CD4-positive, alpha-beta T cell (primary cell): ENCODE data around the gene METAP1D. TPM values are rescaled to one million over a fixed set of nuclear protein-coding genes. Genes with fewer than 3 reads are reported as not detected.

Source experiments
- ATAC-seq: fragments of 200-7000 bp; cut with Tn5 transposase; one replicate; pipeline ENCODE4 v1.10.0; 2022; ENCODE audit warnings: mild to moderate bottlenecking; ENCODE audit not compliant: poor library complexity
- CTCF ChIA-PET: fragments of 350-600 bp; sonication (Branson Sonifier 250); formaldehyde crosslinking; loops from one replicate; lab custom pipeline; 2021; ENCODE audit warnings: antibody characterized with exemption, inconsistent platforms; lab: Charles Lee
- POLR2A ChIA-PET: fragments of 350-600 bp; sonication (Branson Sonifier 250); formaldehyde crosslinking; loops from one replicate; lab custom pipeline; 2021; ENCODE audit warnings: antibody characterized with exemption, inconsistent platforms; lab: Charles Lee
- DNase-seq, 14 experiments: peaks; one replicate each; pipeline ENCODE4 v3.0.0-alpha.2; 2013 to 2020; ENCODE audit warnings: mixed read lengths in 2 of 14
- H3K27ac ChIP-seq, 2 donors: one replicate each; pipeline versions ENCODE4 v1.5.1 to v1.7.0; 2013; ENCODE audit warnings: low read length in 2 of 2, low read depth in 1 of 2, mild to moderate bottlenecking in 1 of 2
- H3K27me3 ChIP-seq, 2 experiments: 1 replicate in 1 of 2; 2 replicates in 1 of 2; pipeline versions ENCODE4 v1.6.1 to v1.7.0; 2013; ENCODE audit warnings: low read length in 2 of 2, control low read depth in 1 of 2, mild to moderate bottlenecking in 1 of 2, moderate library complexity in 1 of 2; ENCODE audit not compliant: insufficient read depth in 2 of 2, control insufficient read depth in 1 of 2
- H3K36me3 ChIP-seq: one replicate; pipeline ENCODE4 v1.6.1; 2013; ENCODE audit warnings: low read length, control low read depth; ENCODE audit not compliant: insufficient read depth
- H3K4me1 ChIP-seq: one replicate; pipeline ENCODE4 v1.6.1; 2013; ENCODE audit warnings: low read length, control low read depth; ENCODE audit not compliant: insufficient read depth
- H3K4me3 ChIP-seq: one replicate; pipeline ENCODE4 v1.5.1; 2013; ENCODE audit warnings: mild to moderate bottlenecking, low read length, moderate library complexity
- H3K9me3 ChIP-seq, 2 experiments: 1 replicate in 1 of 2; 2 replicates in 1 of 2; pipeline versions ENCODE4 v1.6.1 to v1.7.0; 2013; ENCODE audit warnings: low read length in 2 of 2, mild to moderate bottlenecking in 2 of 2, control low read depth in 1 of 2, moderate library complexity in 1 of 2; ENCODE audit not compliant: control insufficient read depth in 1 of 2, insufficient read depth in 1 of 2
- H3K27ac Mint-ChIP-seq: one replicate; pipeline ENCODE4 v1.8.0; 2020; ENCODE audit warnings: mixed read lengths
- H3K27me3 Mint-ChIP-seq: one replicate; pipeline ENCODE4 v1.8.0; 2021; ENCODE audit warnings: mixed read lengths
- H3K36me3 Mint-ChIP-seq: one replicate; pipeline ENCODE4 v1.8.0; 2021; ENCODE audit warnings: low read depth, mixed read lengths
- H3K4me1 Mint-ChIP-seq: one replicate; pipeline ENCODE4 v1.8.0; 2021; ENCODE audit warnings: low read depth, mixed read lengths
- H3K4me3 Mint-ChIP-seq: one replicate; pipeline ENCODE4 v1.8.0; 2020; ENCODE audit warnings: mild to moderate bottlenecking, mixed read lengths
- H3K9me3 Mint-ChIP-seq: one replicate; pipeline ENCODE4 v1.8.0; 2020; ENCODE audit warnings: mixed read lengths
- CTCF ChIP-seq: fragments of 200-600 bp; IDR thresholded peaks from one replicate; pipeline ENCODE4 v1.8.0; 2022; ENCODE audit warnings: antibody characterized with exemption, mild to moderate bottlenecking
- intact Hi-C, 2 experiments: fragments of 100-400 bp; cut with DNase I in 1 of 2; cut with micrococcal nuclease in 1 of 2; formaldehyde crosslinking; loops; one replicate each; pipeline versions ENCODE4 v1.15.1 to v1.9.0; 2023 to 2025; cut with DNase I, micrococcal nuclease
- total RNA-seq, 174 experiments: library from RNA in 2 of 174; stranded (reverse) in 2 of 174; gene quantifications; one replicate each; pipeline ENCODE4 v1.2.3 and lab custom pipeline; 2021 to 2026

Gene METAP1D
- total RNA-seq, 2 experiments from 2014 or later, result 7.2 to 7.9 TPM

GRCh38 chr2:172050479-172051125 lies 50.8 kb downstream of the METAP1D start:
- no peak for TF ChIP-seq CTCF
- Mint-ChIP-seq H3K27me3 (no peaks in the 10 kb centered on the region), H3K4me3 (no peak overlapping the region), H3K27ac (no peak overlapping the region), H3K36me3 (no peaks in the 10 kb centered on the region), H3K4me1 (no peaks in the 10 kb centered on the region), H3K9me3 (no peaks in the 10 kb centered on the region)
- Histone ChIP-seq H3K4me1 (no peaks in the 10 kb centered on the region), H3K27me3 (no peaks in the 10 kb centered on the region), H3K4me3 (no peak overlapping the region), H3K9me3 (no peaks in the 10 kb centered on the region), H3K36me3 (no peaks in the 10 kb centered on the region), H3K27ac (no peak overlapping the region)
- intact Hi-C loops, result no loop called here
- ChIA-PET CTCF (no interaction called here), POLR2A (no interaction called here)
- ATAC-seq (no peak), DNase-seq (no peak)

DNA sequence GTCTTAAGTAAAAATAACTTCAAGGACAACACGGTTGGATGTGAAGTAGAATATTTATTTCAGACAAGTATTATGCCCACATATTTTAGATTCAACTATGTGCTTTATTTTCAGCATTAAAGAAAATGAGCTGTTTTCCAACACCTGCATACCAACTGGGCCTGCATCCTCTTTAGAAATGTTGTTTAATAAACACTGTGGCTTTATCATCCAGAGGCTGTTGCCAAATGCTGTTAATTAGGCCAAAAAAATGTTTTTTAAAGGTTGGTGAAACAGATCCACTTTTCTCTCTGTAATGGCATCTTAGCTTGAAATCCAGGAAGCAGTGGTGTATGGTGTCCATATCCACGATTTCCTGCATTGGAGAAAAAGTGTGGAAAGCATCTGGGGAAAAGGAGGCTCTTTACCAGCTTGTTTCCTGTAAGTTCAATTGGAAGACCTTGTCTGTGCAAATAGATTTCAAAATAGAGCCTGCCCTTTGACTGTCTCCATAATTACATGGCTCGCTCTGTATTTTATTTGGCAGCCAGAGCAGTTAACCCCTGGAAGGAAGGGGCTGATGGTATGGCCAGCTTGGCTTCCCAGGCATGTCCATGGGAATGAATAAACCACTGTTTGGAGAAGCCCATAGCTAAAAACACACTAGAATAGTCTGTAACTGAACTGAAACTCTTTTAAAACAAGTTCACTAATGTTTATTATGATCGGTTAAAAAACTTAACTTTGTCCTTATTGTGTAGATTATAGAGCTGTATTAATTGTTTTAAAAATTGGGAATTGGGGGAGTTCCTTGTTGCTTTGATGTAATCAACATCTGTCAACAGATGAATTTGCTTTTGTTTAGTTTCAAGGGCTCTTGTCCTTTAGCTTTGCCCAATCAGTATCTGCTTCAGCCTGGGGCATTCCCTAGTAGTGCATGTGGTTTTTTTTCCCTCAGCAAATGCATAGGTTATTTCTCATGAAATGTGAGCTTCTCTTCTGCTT lies 52.5 kb downstream of the METAP1D start:
- intact Hi-C loops, result no loop called here
- TF ChIP-seq CTCF, result no peak
- no peaks in the 10 kb centered on the region for H3K36me3 Mint-ChIP-seq
- H3K4me3 Mint-ChIP-seq, result no peak overlapping the region
- no peak overlapping the region for H3K4me3 ChIP-seq
- H3K27me3 ChIP-seq, result no peaks in the 10 kb centered on the region
- DNase-seq (no peak), ATAC-seq (no peak)
- POLR2A ChIA-PET, result no interaction called here
- CTCF ChIA-PET, result no interaction called here
- no peaks in the 10 kb centered on the region for H3K4me1 Mint-ChIP-seq
- H3K36me3 ChIP-seq, result no peaks in the 10 kb centered on the region
- H3K9me3 ChIP-seq, result no peaks in the 10 kb centered on the region
- H3K4me1 ChIP-seq, result no peaks in the 10 kb centered on the region
- H3K27ac Mint-ChIP-seq, result no peak overlapping the region
- no peaks in the 10 kb centered on the region for H3K27me3 Mint-ChIP-seq
- H3K27ac ChIP-seq, result no peak overlapping the region
- no peaks in the 10 kb centered on the region for H3K9me3 Mint-ChIP-seq

DNA sequence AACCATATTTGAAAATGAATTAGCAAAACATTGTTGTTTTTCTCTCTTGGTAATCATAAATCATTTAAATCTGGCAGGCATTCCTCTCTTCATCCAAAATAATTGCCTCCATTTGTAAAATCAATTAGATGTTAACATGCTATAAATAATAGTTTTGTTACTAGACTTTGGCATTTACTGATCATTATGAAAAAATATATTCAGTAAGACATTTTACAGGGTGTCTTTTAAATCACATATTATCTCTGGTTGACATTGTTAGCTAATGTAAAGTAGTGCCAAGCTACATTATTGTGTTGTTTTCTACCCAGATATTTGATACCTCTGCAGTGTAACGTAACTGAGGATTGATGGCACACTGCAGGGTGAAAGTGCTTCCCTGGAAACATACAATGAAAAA lies 53.7 kb downstream of the METAP1D start:
- Histone ChIP-seq H3K4me3 (no peak overlapping the region), H3K27ac (no peak overlapping the region), H3K36me3 (no peaks in the 10 kb centered on the region), H3K4me1 (no peaks in the 10 kb centered on the region), H3K9me3 (no peaks in the 10 kb centered on the region), H3K27me3 (no peaks in the 10 kb centered on the region)
- ChIA-PET POLR2A (no interaction called here), CTCF (no interaction called here)
- Mint-ChIP-seq H3K4me1 (no peaks in the 10 kb centered on the region), H3K36me3 (no peaks in the 10 kb centered on the region), H3K9me3 (no peaks in the 10 kb centered on the region), H3K4me3 (no peak overlapping the region), H3K27me3 (no peaks in the 10 kb centered on the region), H3K27ac (no peak overlapping the region)
- DNase-seq (no peak), ATAC-seq (no peak)
- no peak for TF ChIP-seq CTCF
- intact Hi-C loops, result no loop called here
